ENCODE measurements around the gene DDX31.

GRCh38 chr9:132697230-132697629 is 27.4 kb upstream of the DDX31 start:
- TF ChIP-seq POLR2A (IDR thresholded peaks at IDR 0.05; ENCODE audit: extremely low read depth, insufficient read length) (no peak), CTCF (IDR thresholded peaks at IDR 0.05; ENCODE audit: low read depth, low read length) (no peak), MYC (IDR thresholded peaks at IDR 0.05; ENCODE audit: low read depth, low read length) (no peak), MAX (IDR thresholded peaks at IDR 0.05; ENCODE audit: low read depth, low read length) (no peak)

All from NB4 (cell line).